Left lung (tissue), 10 donors: ENCODE results near the gene RPS19BP1. TPM values are rescaled to one million over a fixed set of nuclear protein-coding genes. Genes with fewer than 3 reads are reported as not detected.

Experiments used
- ATAC-seq: fragments of 200-7000 bp; cut with Tn5 transposase; one replicate; pipeline ENCODE4 v1.9.1; 2020; ENCODE audit warnings: moderate library complexity
- DNase-seq, 4 donors: peaks; one replicate each; pipeline ENCODE4 v3.0.0-alpha.2; 2013 to 2020
- H3K27ac ChIP-seq, 2 donors: fragments of 200-600 bp; sonication (generic) in 1 of 2; one replicate each; pipeline versions ENCODE4 v1.5.0 to v1.8.0; 2020 to 2021
- H3K27me3 ChIP-seq, 2 donors: fragments of 200-600 bp; sonication (generic) in 1 of 2; one replicate each; pipeline versions ENCODE4 v1.5.0 to v1.8.0; 2020 to 2021
- H3K36me3 ChIP-seq, 2 donors: fragments of 200-600 bp; sonication (generic) in 1 of 2; one replicate each; pipeline versions ENCODE4 v1.5.0 to v1.8.0; 2020 to 2021
- H3K4me1 ChIP-seq, 2 donors: fragments of 200-600 bp; one replicate each; pipeline ENCODE4 v1.8.0; 2021
- H3K4me3 ChIP-seq, 2 donors: fragments of 200-600 bp; sonication (generic) in 1 of 2; one replicate each; pipeline versions ENCODE4 v1.5.0 to v1.8.0; 2020 to 2021; ENCODE audit warnings: mild to moderate bottlenecking in 1 of 2
- H3K9me3 ChIP-seq, 2 donors: fragments of 200-600 bp; sonication (generic) in 1 of 2; one replicate each; pipeline versions ENCODE4 v1.5.0 to v1.8.0; 2020 to 2021
- CTCF ChIP-seq, 2 donors: fragments of 200-600 bp; sonication (generic) in 1 of 2; IDR thresholded peaks; one replicate each; pipeline versions ENCODE4 v1.5.0 to v1.8.0; 2021; ENCODE audit warnings: antibody characterized with exemption in 2 of 2
- intact Hi-C, 2 donors: fragments of 100-400 bp; cut with DNase I; formaldehyde crosslinking; loops; one replicate each; pipeline versions ENCODE4 v1.11.2 to v1.14.2; 2022
- polyA plus RNA-seq, 6 donors: library from polyadenylated mRNA; unstranded; fragments of 120-200 nt; gene quantifications; one replicate each; pipeline ENCODE4 v1.2.1, GENCODE V29; 2013; ENCODE audit not compliant: insufficient read length in 6 of 6
- total RNA-seq, 2 donors: library from RNA; stranded (reverse); fragmentation: NEBNext Ultra II Directional; extraction: Animal tissue kit (Norgen Biotek cat#: 25700); gene quantifications; one replicate each; pipeline ENCODE4 v1.2.1, GENCODE V29; 2021
- donor health status: DM: no; HTN: yes; CAD: no.
- donor health status: DM: no; HTN: no; CAD: no.

RPS19BP1 gene
- total and polyA plus RNA-seq, 8 donors: 42.3 to 88.4 (median 51.8) TPM

- Histone ChIP-seq H3K4me1 (no peaks in the 10 kb centered on the region), H3K9me3 (no peaks in the 10 kb centered on the region), H3K36me3 (no peaks in the 10 kb centered on the region), H3K27ac (no peak overlapping the region), H3K27me3 (no peaks in the 10 kb centered on the region), H3K4me3 (no peak overlapping the region)
- ATAC-seq: no peak
- TF ChIP-seq CTCF (IDR thresholded peaks at IDR 0.05): no peak
- DNase-seq: peak in 1 of 4 donors; percentile 36
- intact Hi-C loops: no loop called here
Observed at GRCh38 chr22:39481054-39481453, 51.5 kb downstream of the RPS19BP1 start.

- no peak for ATAC-seq
- TF ChIP-seq CTCF (IDR thresholded peaks at IDR 0.05): no peak
- Histone ChIP-seq H3K9me3 (no peaks in the 10 kb centered on the region), H3K27ac (no peak overlapping the region), H3K4me1 (no peaks in the 10 kb centered on the region), H3K27me3 (no peaks in the 10 kb centered on the region), H3K36me3 (no peaks in the 10 kb centered on the region), H3K4me3 (no peak overlapping the region)
- intact Hi-C loops: no loop called here
- peak in 1 of 4 donors; percentile 24 for DNase-seq
Observed at GRCh38 chr22:39480557-39480956, 52.0 kb downstream of the RPS19BP1 start.

- no peak for TF ChIP-seq CTCF (IDR thresholded peaks at IDR 0.05)
- no peak overlapping the region for H3K27ac ChIP-seq
- H3K27me3 ChIP-seq: no peaks in the 10 kb centered on the region
- ATAC-seq (no peak), DNase-seq (no peak)
- intact Hi-C loops: no loop called here
- no peak overlapping the region for H3K4me3 ChIP-seq
- H3K9me3 ChIP-seq: no peaks in the 10 kb centered on the region
- H3K36me3 ChIP-seq: no peaks in the 10 kb centered on the region
- no peaks in the 10 kb centered on the region for H3K4me1 ChIP-seq
Observed at GRCh38 chr22:39479254-39479653, 53.3 kb downstream of the RPS19BP1 start.

Other genes starting within 250 kb of the RPS19BP1 start
- 1,000 to 10,000 TPM; 1,506 to 1,575 TPM for gene RPL3, start 213.1 kb downstream of the RPS19BP1 start, total RNA-seq
- 1,000 to 10,000 TPM; 3,313 to 3,842 (median 3,675) TPM for gene RPL3, start 213.1 kb downstream of the RPS19BP1 start, polyA plus RNA-seq
- gene SYNGR1, start 182.8 kb downstream of the RPS19BP1 start, total RNA-seq: 1 to 10 TPM; 5.5 to 7.2 TPM
- 10 to 100 TPM; 23.7 to 32.0 (median 27.5) TPM for gene SYNGR1, start 182.8 kb downstream of the RPS19BP1 start, polyA plus RNA-seq
- gene TAB1, start 133.0 kb downstream of the RPS19BP1 start, total RNA-seq: 10 to 100 TPM; 20.5 to 21.5 TPM
- gene TAB1, start 133.0 kb downstream of the RPS19BP1 start, polyA plus RNA-seq: 10 to 100 TPM; 30.2 to 35.5 (median 32.1) TPM
- 1 to 10 TPM; 6.7 to 8.8 TPM for gene MGAT3, start 75.7 kb downstream of the RPS19BP1 start, total RNA-seq
- 10 to 100 TPM in 5 of 6 donors, 1 to 10 TPM in 1; 8.8 to 21.2 (median 16.7) TPM for gene MGAT3, start 75.7 kb downstream of the RPS19BP1 start, polyA plus RNA-seq
- 10 to 100 TPM; 16.1 to 27.2 TPM for gene MIEF1, start 30.5 kb downstream of the RPS19BP1 start, total RNA-seq
- 10 to 100 TPM; 21.8 to 28.5 (median 25.4) TPM for gene MIEF1, start 30.5 kb downstream of the RPS19BP1 start, polyA plus RNA-seq
- gene ATF4, start 12.2 kb downstream of the RPS19BP1 start, total RNA-seq: 100 to 1,000 TPM; 204 to 308 TPM
- gene ATF4, start 12.2 kb downstream of the RPS19BP1 start, polyA plus RNA-seq: 100 to 1,000 TPM; 272 to 349 (median 312) TPM
- gene CACNA1I, start 38.0 kb upstream of the RPS19BP1 start, total RNA-seq: under 1 TPM; 0.03 to 0.10 TPM
- gene CACNA1I, start 38.0 kb upstream of the RPS19BP1 start, polyA plus RNA-seq: under 1 TPM; 0.07 to 0.35 (median 0.10) TPM